Measurements from ENCODE around the gene SEMA3C. TPM values are rescaled to one million over a fixed set of nuclear protein-coding genes. Genes with fewer than 3 reads are reported as not detected.
A peak's percentile ranks its signal among the peaks of the same experiment; 100 is the strongest.

SEMA3C gene
- total RNA-seq, 1 experiment from 2014 or later = 232 TPM

DNA sequence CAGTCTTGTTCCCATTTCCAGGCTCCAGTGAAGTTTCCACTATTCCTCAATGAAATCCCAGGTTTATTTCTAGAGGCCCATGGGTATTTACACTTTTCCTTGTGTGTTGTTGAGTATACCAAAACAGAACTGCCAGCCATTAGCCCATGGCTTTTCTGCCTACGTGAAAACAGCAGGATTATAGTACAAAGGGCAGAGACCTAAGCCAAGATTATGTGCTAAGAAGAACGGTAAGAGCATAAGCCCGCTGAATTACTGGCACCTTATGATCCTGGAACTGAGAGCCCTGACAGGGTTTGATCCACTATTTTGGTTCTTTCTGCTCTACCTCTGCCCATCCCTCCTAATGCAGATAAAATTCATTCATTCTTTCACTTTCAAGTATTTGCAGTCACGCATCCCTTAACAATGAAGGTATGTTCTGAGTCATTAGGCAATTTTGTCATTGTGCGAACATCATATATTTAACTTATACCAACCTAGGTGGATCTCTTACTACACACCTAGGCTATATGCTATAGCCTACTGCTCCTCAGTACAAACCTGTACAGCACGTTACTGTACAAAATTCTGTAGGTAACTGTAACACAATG lies 16.0 kb downstream of the SEMA3C start:
- Histone ChIP-seq H3K27me3 (ENCODE audit: control insufficient read depth, insufficient read depth, low read length) (no peaks in the 10 kb centered on the region), H3K4me3 (ENCODE audit: low read depth in 2 of 2, low read length in 2 of 2) (peak overlapping the region in 1 of 2 experiments; percentile 17; a peak in 1 of 4 replicates), H3K9me3 (ENCODE audit: control insufficient read depth, insufficient read depth, low read depth, low read length) (no peaks in the 10 kb centered on the region), H3K4me1 (ENCODE audit: control insufficient read depth, insufficient read depth, low read length) (peaks cover 69% of the 10 kb centered on the region), H3K36me3 (ENCODE audit: control insufficient read depth, insufficient read depth, low read length) (peaks cover 4% of the 10 kb centered on the region), H3K27ac (ENCODE audit: low read length) (peak overlapping the region; percentile 80)
- in situ Hi-C loops (cut with HindIII; ENCODE audit: low pct_unique_long_range_greater_than_20kb, low sequenced_read_pairs) = no loop called here
- TF ChIP-seq TCF7L2 (IDR thresholded peaks at IDR 0.05; ENCODE audit: low read depth, low read length) (no peak), SIN3A (IDR thresholded peaks at IDR 0.05; ENCODE audit: borderline replicate concordance, insufficient read depth, low read depth, low read length) (no peak), POLR2AphosphoS5 (IDR thresholded peaks at IDR 0.05; ENCODE audit: low read depth, low read length) (no peak), REST (IDR thresholded peaks at IDR 0.05; ENCODE audit: insufficient read depth in 1 of 2, low read depth in 2 of 2, low read length in 1 of 2) (no peak), CTCF (IDR thresholded peaks at IDR 0.05) (no peak)
- DNase-seq (ENCODE audit: low read depth, low spot score) (no peak), ATAC-seq (peak; percentile 39)
- no TSS peak for BruUV-seq (replicated peaks)
- ChIA-PET POLR2A (interaction anchor here (0.5 kb wide), 1 partner anchor 180 kb away, joined by 4 read pairs; no protein-coding TSS in a partner anchor), CTCF (no interaction called here)
- intact Hi-C loops (cut with micrococcal nuclease; ENCODE audit: unreplicated experiment) = no loop called here

DNA sequence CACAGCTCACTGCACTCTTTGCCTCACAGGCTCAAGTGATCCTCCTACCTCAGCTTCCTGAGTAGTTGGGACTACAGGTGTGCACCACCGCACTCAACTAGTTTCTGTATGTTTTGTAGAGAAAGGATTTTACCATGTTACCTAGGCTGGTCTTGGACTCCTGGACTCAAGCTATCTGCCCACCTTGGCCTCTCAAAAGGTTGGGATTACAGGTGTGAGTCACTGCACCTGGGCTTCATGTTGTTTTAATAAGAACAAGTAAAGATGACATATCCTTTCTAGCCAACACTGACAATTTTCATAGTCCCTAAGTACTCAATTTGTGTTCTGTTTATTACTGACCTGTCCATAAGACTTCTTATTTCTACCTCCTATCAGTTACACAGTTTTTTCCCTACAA lies 16.8 kb downstream of the SEMA3C start:
- Histone ChIP-seq H3K27me3 (ENCODE audit: control insufficient read depth, insufficient read depth, low read length) (no peaks in the 10 kb centered on the region), H3K27ac (ENCODE audit: low read length) (peak overlapping the region; percentile 76; the same call in 1 of the 2 replicates), H3K9me3 (ENCODE audit: control insufficient read depth, insufficient read depth, low read depth, low read length) (no peaks in the 10 kb centered on the region), H3K36me3 (ENCODE audit: control insufficient read depth, insufficient read depth, low read length) (peaks cover 4% of the 10 kb centered on the region; the same call in 1 of the 2 replicates), H3K4me1 (ENCODE audit: control insufficient read depth, insufficient read depth, low read length) (peaks cover 70% of the 10 kb centered on the region), H3K4me3 (ENCODE audit: low read depth in 2 of 2, low read length in 2 of 2) (no peak overlapping the region)
- no peak for ATAC-seq
- intact Hi-C loops (cut with micrococcal nuclease; ENCODE audit: unreplicated experiment) (no loop called here), in situ Hi-C loops (cut with HindIII; ENCODE audit: low pct_unique_long_range_greater_than_20kb, low sequenced_read_pairs) (no loop called here)
- ChIA-PET CTCF (no interaction called here), POLR2A (interaction anchor here (0.5 kb wide), 1 partner anchor 179 kb away, joined by 4 read pairs; no protein-coding TSS in a partner anchor)
- BruUV-seq (replicated peaks) = no TSS peak
- DNase-seq (ENCODE audit: low read depth, low spot score) = no peak
- TF ChIP-seq SIN3A (IDR thresholded peaks at IDR 0.05; ENCODE audit: borderline replicate concordance, insufficient read depth, low read depth, low read length) (no peak), POLR2AphosphoS5 (IDR thresholded peaks at IDR 0.05; ENCODE audit: low read depth, low read length) (no peak), REST (IDR thresholded peaks at IDR 0.05; ENCODE audit: insufficient read depth in 1 of 2, low read depth in 2 of 2, low read length in 1 of 2) (no peak)

All from Panc1 (cell line).